HS-5 (cell line): ENCODE measurements around the gene SLC9A5.

ENCODE experiments used
- DNase-seq: peaks from one replicate; pipeline ENCODE4 v3.0.0-alpha.2; 2012; ENCODE audit warnings: low read depth

SLC9A5 gene

GRCh38 chr16:67311607-67312488, 63.1 kb downstream of the SLC9A5 start:
- peak; percentile 99 for DNase-seq

DNA sequence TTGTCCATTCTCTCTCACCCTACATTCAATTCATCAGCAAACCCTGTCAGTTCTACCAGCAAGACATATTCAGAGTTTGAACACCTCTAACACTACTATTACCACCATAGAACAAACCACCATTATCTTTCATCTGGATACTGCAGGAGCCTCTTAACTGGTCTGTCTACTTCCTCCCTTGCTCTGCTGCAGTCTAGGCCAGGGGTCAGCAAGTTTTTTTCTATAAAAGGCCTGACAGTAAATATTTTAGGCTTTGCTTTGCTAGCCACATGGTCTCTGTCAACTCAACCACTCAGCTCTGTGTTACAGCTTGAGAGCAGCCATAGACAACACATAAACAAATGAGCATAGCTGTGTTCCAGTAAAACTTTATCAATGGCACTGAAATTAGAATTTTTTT, 63.9 kb downstream of the SLC9A5 start:
- DNase-seq = no peak

- DNase-seq = no peak
These were observed 69.1 kb downstream of the SLC9A5 start for GRCh38 chr16:67317853-67318252.
